Activated T-cell treated with anti-CD3 and anti-CD28 coated beads, Interleukin-2, amount 50 U/mL, for 48 hours (primary cell): Measurements from ENCODE around the gene RECK.
"Not testable (repeated sequence)": the region's sequence is repeated elsewhere in the genome, so short reads cannot be mapped to it uniquely, and the experiment has no call there.

Experiments used
- DNase-seq, 2 experiments: peaks; one replicate each; pipeline ENCODE4 v3.0.0-alpha.2; 2020

Gene RECK

GRCh38 chr9:36036780-36037548 is at the start of gene RECK:
RECK (plus strand) TSS chr9:36036913; CDS start chr9:36036999, 86 bp downstream.
- DNase-seq = peak; percentile 94

DNA sequence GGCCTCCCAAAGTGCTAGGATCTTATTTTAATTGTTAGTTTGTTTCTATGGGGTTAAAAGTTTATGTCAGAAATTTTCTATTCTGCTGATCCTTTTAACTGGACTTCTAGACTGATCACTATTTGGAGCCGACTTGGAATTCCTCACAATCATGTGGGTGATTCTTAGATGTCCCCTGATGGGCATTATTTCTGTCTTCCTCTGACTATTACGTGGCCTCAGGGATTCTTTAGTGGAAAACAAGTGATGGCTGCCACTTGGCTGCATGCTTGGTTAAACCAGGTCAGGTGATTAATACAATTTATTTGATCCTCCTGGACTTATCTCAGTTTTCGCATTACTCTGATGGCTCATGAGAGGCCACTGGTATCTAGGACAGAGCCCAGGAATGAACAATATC is 46.6 kb upstream of the RECK start:
- no peak for DNase-seq

DNA sequence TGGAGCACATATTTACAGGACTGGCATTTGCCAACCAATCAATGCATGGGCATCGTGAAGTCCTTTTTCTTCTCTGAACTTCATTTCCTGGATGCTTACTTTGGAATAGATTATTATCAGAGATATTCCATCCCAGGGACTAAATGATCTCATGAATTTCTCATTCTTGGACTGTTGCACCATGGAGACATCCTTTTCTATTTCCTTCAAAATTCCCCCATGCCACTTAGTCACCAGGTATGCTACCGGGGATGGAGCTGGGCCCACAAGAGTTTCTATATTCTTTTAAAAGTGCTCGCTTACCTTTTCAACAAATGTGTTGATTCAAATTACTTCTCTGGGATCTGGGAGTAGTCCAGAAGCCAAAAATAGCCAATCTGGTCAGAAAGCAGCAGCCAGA is 43.6 kb upstream of the RECK start:
- not testable (repeated sequence) for DNase-seq

GRCh38 chr9:35993976-35994720 is 42.6 kb upstream of the RECK start:
- DNase-seq = no peak

- no peak for DNase-seq
Measured at GRCh38 chr9:35994959-35995358, 41.8 kb upstream of the RECK start.

- no peak for DNase-seq
Measured at GRCh38 chr9:35996358-35996970, 40.2 kb upstream of the RECK start.

- DNase-seq = not testable (repeated sequence)
Measured at GRCh38 chr9:35997016-35997415, 39.7 kb upstream of the RECK start.

GRCh38 chr9:35998333-35998732 is 38.4 kb upstream of the RECK start:
- DNase-seq = no peak

DNA sequence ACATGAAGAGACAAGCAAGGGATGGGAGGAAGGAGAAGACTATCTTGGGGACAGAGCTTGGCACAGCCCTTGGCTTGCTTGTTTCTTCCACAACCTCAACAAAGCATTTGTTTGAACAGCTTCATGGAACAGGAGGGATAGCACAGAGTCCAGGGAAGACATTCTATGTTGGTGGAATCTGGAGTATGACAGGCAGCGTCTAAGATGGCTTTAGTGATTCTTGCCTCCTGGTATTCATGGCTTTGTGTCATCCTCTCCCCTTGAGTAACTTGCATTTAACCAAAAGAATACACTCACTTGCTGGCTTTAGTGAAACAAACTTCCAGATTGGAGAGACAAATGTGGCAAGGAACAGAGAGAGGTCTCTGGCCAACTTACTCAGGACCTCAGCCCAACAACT is 30.8 kb upstream of the RECK start:
- no peak for DNase-seq

DNA sequence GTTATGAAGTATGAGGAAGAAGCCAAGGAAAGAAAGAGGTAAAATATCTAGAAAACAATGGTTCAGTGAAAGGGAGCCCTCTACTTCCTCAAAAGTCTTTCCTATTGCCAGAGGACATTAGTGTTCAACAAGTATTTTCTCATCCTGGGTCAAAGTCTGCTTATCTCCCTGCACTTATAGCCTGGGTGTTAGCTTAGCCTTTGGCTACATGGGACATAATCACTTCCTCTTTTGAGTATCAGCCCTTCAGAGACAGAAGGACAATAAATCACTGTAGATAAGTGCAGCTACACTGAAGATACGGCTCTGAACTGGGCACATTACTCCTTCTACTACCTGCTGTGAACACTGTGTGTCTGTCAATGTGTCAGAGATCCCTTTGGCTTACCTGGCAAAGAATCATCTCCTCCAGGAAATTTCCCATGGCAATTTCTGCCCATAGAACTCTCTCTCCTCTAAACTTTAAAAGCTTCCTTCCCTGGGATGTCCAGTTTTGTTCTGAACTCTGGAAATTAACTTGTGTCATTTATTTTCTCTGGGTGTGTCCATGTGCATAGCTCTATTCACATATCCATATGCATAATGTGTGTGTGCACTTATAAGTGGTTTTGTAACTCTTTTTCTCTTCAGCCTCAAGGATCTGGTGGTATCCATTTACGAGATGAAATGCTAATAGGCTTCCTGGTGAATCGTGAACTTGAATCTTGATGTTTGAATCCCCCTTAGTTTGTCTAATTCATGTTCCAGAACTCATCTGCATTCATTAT is 30.0 kb upstream of the RECK start:
- no peak for DNase-seq

GRCh38 chr9:36007316-36007708 is 29.4 kb upstream of the RECK start:
- no peak for DNase-seq

- no peak for DNase-seq
Measured at GRCh38 chr9:36007852-36008251, 28.9 kb upstream of the RECK start.

DNA sequence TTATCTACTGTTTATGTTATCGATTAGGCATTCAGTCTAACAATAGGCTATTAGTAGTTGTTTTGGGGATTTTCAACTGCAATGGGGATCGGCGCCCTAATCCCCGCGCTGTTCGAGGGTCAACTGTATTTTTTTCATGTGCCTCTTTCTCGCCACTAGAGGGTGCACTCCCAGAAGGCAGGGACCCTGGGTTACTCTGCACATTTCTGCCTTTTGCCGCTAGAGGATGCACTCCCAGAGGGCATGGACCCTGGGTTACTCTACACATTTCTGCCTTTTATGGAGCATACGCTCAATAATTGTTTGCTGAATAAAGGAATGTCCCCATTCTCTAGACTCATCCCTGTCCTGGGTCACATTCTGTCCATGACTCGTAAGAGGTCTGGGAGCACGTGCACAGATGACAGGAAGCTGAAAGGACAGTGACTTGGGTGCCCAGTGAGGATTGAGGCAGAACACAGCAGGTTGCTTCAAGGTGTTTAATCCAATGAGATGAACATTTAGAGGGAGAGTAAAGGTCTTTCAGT is 27.9 kb upstream of the RECK start:
- peak; percentile 68 to 71 for DNase-seq

- no peak for DNase-seq
Measured at GRCh38 chr9:36011379-36011778, 25.3 kb upstream of the RECK start.

DNA sequence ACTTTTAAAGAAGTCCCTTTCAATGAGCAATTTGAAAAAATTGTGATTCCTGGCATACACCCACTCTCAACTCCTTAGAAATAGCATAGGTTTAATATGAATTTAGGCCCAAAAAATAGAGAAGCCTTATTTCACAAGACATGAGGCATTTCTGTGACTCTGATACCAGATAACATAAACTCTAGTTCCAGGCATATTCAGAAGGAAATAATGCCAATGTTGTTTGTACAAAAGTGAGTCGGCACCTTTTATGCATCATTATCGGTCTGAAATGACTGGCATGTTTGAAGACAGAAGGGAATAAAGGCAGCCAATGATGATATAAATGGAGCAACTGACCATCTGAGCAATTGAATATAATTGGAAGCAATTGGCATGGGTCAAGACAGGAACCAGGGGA is 19.4 kb upstream of the RECK start:
- no peak for DNase-seq

DNA sequence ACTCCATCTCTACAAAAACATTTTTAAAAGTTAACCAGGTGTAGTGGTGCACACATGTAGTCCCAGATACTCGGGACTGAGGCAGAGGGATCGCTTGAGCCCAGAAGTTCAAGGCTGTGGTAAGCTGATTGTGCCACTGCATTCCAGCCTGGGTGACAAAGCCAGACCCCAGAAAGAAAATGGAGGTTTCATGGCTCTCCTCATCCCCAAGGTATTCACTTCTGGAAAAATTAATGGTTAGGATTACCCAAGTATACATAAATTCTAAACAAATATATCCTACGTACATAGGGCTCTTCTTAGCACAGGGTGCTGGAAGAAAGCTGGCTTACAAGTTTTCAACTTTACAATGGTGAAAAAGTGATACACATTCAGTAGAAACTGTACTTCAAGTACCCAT is 18.6 kb upstream of the RECK start:
- no peak for DNase-seq

- DNase-seq = no peak
Measured at GRCh38 chr9:36018891-36019720, 17.6 kb upstream of the RECK start.

GRCh38 chr9:36021968-36022367 is 14.7 kb upstream of the RECK start:
- no peak for DNase-seq

GRCh38 chr9:36023260-36024048 is 13.3 kb upstream of the RECK start:
- peak; percentile 73 to 77 for DNase-seq

- DNase-seq = no peak
Measured at GRCh38 chr9:36025746-36026145, 11.0 kb upstream of the RECK start.

- DNase-seq = no peak
Measured at GRCh38 chr9:36029202-36029601, 7.5 kb upstream of the RECK start.
